Liver (tissue), 9 donors: ENCODE measurements around the gene PLA2G4E. TPM values are rescaled to one million over a fixed set of nuclear protein-coding genes. Genes with fewer than 3 reads are reported as not detected.

Experiments
- DNase-seq: peaks from one replicate; pipeline ENCODE4 v3.0.0-alpha.2; 2017; ENCODE audit warnings: low spot score
- H3K27ac ChIP-seq, 2 donors: one replicate each; pipeline ENCODE4 v1.7.0; 2013; ENCODE audit warnings: inconsistent platforms in 2 of 2, low read length in 2 of 2, control low read depth in 1 of 2, low read depth in 1 of 2, mild to moderate bottlenecking in 1 of 2
- H3K27me3 ChIP-seq, 4 donors: one replicate each; pipeline versions ENCODE4 v1.6.1 to v1.7.0; 2013; ENCODE audit warnings: low read length in 3 of 4, inconsistent platforms in 1 of 4, mild to moderate bottlenecking in 1 of 4, moderate library complexity in 1 of 4; ENCODE audit not compliant: control insufficient read depth in 4 of 4, insufficient read depth in 4 of 4
- H3K36me3 ChIP-seq, 4 donors: one replicate each; pipeline versions ENCODE4 v1.6.1 to v1.7.0; 2013; ENCODE audit warnings: low read length in 3 of 4, mild to moderate bottlenecking in 3 of 4, low read depth in 1 of 4, moderate library complexity in 1 of 4; ENCODE audit not compliant: control insufficient read depth in 4 of 4, insufficient read depth in 3 of 4
- H3K4me1 ChIP-seq, 4 donors: one replicate each; pipeline versions ENCODE4 v1.6.1 to v1.7.0; 2013; ENCODE audit warnings: low read length in 3 of 4, mild to moderate bottlenecking in 3 of 4, moderate library complexity in 1 of 4; ENCODE audit not compliant: control insufficient read depth in 4 of 4, insufficient read depth in 4 of 4
- H3K4me3 ChIP-seq, 3 donors: one replicate each; pipeline versions ENCODE4 v1.6.1 to v1.7.0; 2013; ENCODE audit warnings: low read length in 3 of 3, control low read depth in 1 of 3, low read depth in 1 of 3, mild to moderate bottlenecking in 1 of 3
- H3K9ac ChIP-seq, 2 donors: one replicate each; pipeline ENCODE4 v1.7.0; 2013; ENCODE audit warnings: low read length in 2 of 2, mild to moderate bottlenecking in 2 of 2, moderate library complexity in 2 of 2, control low read depth in 1 of 2, low read depth in 1 of 2
- H3K9me3 ChIP-seq, 4 donors: one replicate each; pipeline versions ENCODE4 v1.6.1 to v1.7.0; 2013; ENCODE audit warnings: low read length in 3 of 4; ENCODE audit not compliant: control insufficient read depth in 4 of 4
- EGR1 ChIP-seq, 2 donors: IDR thresholded peaks; 2 replicates each; pipeline ENCODE4 v1.6.1; 2016 to 2018; ENCODE audit warnings: antibody characterized with exemption in 2 of 2, low read depth in 2 of 2
- FOXA1 ChIP-seq: IDR thresholded peaks from 2 replicates; pipeline ENCODE4 v1.6.1; 2016; ENCODE audit warnings: antibody characterized with exemption
- FOXA2 ChIP-seq: IDR thresholded peaks from 2 replicates; pipeline ENCODE4 v1.6.1; 2016; ENCODE audit warnings: antibody characterized with exemption
- GABPA ChIP-seq, 2 donors: IDR thresholded peaks in 1 of 2; conservative IDR thresholded peaks in 1 of 2; 2 replicates each; pipeline ENCODE4 v1.6.1; 2016; ENCODE audit warnings: antibody characterized with exemption in 2 of 2, mild to moderate bottlenecking in 1 of 2, moderate library complexity in 1 of 2
- HNF4A ChIP-seq, 2 donors: conservative IDR thresholded peaks; 2 replicates each; pipeline ENCODE4 v1.6.1; 2016; ENCODE audit warnings: antibody characterized with exemption in 2 of 2, mild to moderate bottlenecking in 2 of 2
- HNF4G ChIP-seq: IDR thresholded peaks from 2 replicates; pipeline ENCODE4 v1.6.1; 2016; ENCODE audit warnings: antibody characterized with exemption
- JUND ChIP-seq, 2 donors: IDR thresholded peaks; 2 replicates each; pipeline ENCODE4 v1.6.1; 2016; ENCODE audit warnings: antibody characterized with exemption in 2 of 2
- MAX ChIP-seq: IDR thresholded peaks from 2 replicates; pipeline ENCODE4 v1.6.1; 2016; ENCODE audit warnings: antibody characterized with exemption
- NR2F2 ChIP-seq: IDR thresholded peaks from 2 replicates; pipeline ENCODE4 v1.6.1; 2016; ENCODE audit warnings: antibody characterized with exemption
- RAD21 ChIP-seq, 2 donors: IDR thresholded peaks; 2 replicates each; pipeline ENCODE4 v1.6.1; 2016; ENCODE audit warnings: antibody characterized with exemption in 2 of 2, mild to moderate bottlenecking in 2 of 2
- REST ChIP-seq: IDR thresholded peaks from 2 replicates; pipeline ENCODE4 v1.6.1; 2016; ENCODE audit warnings: antibody characterized with exemption, mild to moderate bottlenecking
- RXRA ChIP-seq, 2 donors: IDR thresholded peaks; 2 replicates each; pipeline ENCODE4 v1.6.1; 2017 to 2018; ENCODE audit warnings: antibody characterized with exemption in 2 of 2, mild to moderate bottlenecking in 1 of 2
- SP1 ChIP-seq: IDR thresholded peaks from 2 replicates; pipeline ENCODE4 v1.6.1; 2018; ENCODE audit warnings: antibody characterized with exemption, mild to moderate bottlenecking
- TAF1 ChIP-seq: conservative IDR thresholded peaks from 2 replicates; pipeline ENCODE4 v1.6.1; 2016; ENCODE audit warnings: antibody characterized with exemption, mild to moderate bottlenecking
- YY1 ChIP-seq: IDR thresholded peaks from 2 replicates; pipeline ENCODE4 v1.6.1; 2016; ENCODE audit warnings: antibody characterized with exemption, mild to moderate bottlenecking
- WGBS: extraction: QIAGEN DNeasy Blood & Tissue Kit; methylation state at CpG from one replicate; pipeline ENCODE4 v1.1.7; 2013; 5-methylcytosine and 5-hydroxymethylcytosine counted together
- polyA plus RNA-seq, 2 donors: library from polyadenylated mRNA; stranded (reverse) in 1 of 2; unstranded in 1 of 2; fragments of 200-250 nt in 1 of 2; fragments of >200 nt in 1 of 2; fragmentation: Nextera tagmentation in 1 of 2; extraction: Ambion mirVana in 1 of 2; gene quantifications; one replicate each; pipeline versions ENCODE4 v1.2.1 to v1.2.3, GENCODE V29; 2013 to 2015
- total RNA-seq, 2 donors: library from RNA; depleted of rRNA; stranded (reverse); fragments of >200 nt; gene quantifications; one replicate each; pipeline ENCODE4 v1.2.3, GENCODE V29; 2014
- TF ChIP-seq, protein P1 (sequence below): IDR thresholded peaks from 2 replicates; pipeline ENCODE4 v1.6.1; 2016; ENCODE audit warnings: antibody characterized with exemption
- TF ChIP-seq, protein P2 (sequence below): IDR thresholded peaks from 2 replicates; pipeline ENCODE4 v1.6.1; 2016; ENCODE audit warnings: antibody characterized with exemption
- TF ChIP-seq, protein P3 (sequence below): fragments of 150-350 bp; IDR thresholded peaks from 2 replicates; pipeline ENCODE4 v1.5.1; 2017; ENCODE audit warnings: improper control_type of control experiment, low read depth, low read length; ENCODE audit not compliant: missing input control
- donor health status: healthy.
- donor health status: healthy.
- donor health status: healthy.
- donor health status: healthy.
- donor health status: healthy.

Gene PLA2G4E
- total and polyA plus RNA-seq, 4 donors: not detected

- Histone ChIP-seq H3K36me3 (no peaks in the 10 kb centered on the region), H3K4me1 (peaks cover 0 to 17% (median 9%) of the 10 kb centered on the region in 4 donors), H3K27ac (no peak overlapping the region), H3K9me3 (no peaks in the 10 kb centered on the region), H3K9ac (no peak overlapping the region), H3K27me3 (no peaks in the 10 kb centered on the region), H3K4me3 (no peak overlapping the region)
- 80% methylated on average over 6 of the region's 6 CpGs for WGBS
- TF ChIP-seq, protein P1, sequence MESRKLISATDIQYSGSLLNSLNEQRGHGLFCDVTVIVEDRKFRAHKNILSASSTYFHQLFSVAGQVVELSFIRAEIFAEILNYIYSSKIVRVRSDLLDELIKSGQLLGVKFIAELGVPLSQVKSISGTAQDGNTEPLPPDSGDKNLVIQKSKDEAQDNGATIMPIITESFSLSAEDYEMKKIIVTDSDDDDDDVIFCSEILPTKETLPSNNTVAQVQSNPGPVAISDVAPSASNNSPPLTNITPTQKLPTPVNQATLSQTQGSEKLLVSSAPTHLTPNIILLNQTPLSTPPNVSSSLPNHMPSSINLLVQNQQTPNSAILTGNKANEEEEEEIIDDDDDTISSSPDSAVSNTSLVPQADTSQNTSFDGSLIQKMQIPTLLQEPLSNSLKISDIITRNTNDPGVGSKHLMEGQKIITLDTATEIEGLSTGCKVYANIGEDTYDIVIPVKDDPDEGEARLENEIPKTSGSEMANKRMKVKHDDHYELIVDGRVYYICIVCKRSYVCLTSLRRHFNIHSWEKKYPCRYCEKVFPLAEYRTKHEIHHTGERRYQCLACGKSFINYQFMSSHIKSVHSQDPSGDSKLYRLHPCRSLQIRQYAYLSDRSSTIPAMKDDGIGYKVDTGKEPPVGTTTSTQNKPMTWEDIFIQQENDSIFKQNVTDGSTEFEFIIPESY: no peak
- TF ChIP-seq SP1: no peak
- TF ChIP-seq MAX: no peak
- no peak for TF ChIP-seq RAD21 (IDR thresholded peaks at IDR 0.05)
- TF ChIP-seq, protein P2, sequence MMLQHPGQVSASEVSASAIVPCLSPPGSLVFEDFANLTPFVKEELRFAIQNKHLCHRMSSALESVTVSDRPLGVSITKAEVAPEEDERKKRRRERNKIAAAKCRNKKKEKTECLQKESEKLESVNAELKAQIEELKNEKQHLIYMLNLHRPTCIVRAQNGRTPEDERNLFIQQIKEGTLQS: no peak
- TF ChIP-seq REST: no peak
- TF ChIP-seq FOXA1: no peak
- no peak for TF ChIP-seq NR2F2
- TF ChIP-seq TAF1: no peak
- TF ChIP-seq HNF4A (conservative IDR thresholded peaks at IDR 0.05): no peak
- TF ChIP-seq FOXA2: no peak
- no peak for TF ChIP-seq EGR1 (IDR thresholded peaks at IDR 0.05; ENCODE audit: low read depth in 2 of 2)
- TF ChIP-seq GABPA (IDR thresholded peaks at IDR 0.05 in 1 of 2, conservative IDR thresholded peaks at IDR 0.05 in 1 of 2): no peak
- no peak for TF ChIP-seq HNF4G
- no peak for TF ChIP-seq JUND (IDR thresholded peaks at IDR 0.05)
- TF ChIP-seq YY1: no peak
- TF ChIP-seq, protein P3, sequence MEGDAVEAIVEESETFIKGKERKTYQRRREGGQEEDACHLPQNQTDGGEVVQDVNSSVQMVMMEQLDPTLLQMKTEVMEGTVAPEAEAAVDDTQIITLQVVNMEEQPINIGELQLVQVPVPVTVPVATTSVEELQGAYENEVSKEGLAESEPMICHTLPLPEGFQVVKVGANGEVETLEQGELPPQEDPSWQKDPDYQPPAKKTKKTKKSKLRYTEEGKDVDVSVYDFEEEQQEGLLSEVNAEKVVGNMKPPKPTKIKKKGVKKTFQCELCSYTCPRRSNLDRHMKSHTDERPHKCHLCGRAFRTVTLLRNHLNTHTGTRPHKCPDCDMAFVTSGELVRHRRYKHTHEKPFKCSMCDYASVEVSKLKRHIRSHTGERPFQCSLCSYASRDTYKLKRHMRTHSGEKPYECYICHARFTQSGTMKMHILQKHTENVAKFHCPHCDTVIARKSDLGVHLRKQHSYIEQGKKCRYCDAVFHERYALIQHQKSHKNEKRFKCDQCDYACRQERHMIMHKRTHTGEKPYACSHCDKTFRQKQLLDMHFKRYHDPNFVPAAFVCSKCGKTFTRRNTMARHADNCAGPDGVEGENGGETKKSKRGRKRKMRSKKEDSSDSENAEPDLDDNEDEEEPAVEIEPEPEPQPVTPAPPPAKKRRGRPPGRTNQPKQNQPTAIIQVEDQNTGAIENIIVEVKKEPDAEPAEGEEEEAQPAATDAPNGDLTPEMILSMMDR: no peak
- no peak for TF ChIP-seq RXRA (IDR thresholded peaks at IDR 0.05)
- no peak for DNase-seq
These were observed 37.2 kb upstream of the PLA2G4E start for GRCh38 chr15:42057799-42058646.
